Measurements from ENCODE around the gene VWA5B1. TPM values are rescaled to one million over a fixed set of nuclear protein-coding genes. Genes with fewer than 3 reads are reported as not detected.

VWA5B1 gene
- total RNA-seq, 4 donors from 2014 or later: not detected

DNA sequence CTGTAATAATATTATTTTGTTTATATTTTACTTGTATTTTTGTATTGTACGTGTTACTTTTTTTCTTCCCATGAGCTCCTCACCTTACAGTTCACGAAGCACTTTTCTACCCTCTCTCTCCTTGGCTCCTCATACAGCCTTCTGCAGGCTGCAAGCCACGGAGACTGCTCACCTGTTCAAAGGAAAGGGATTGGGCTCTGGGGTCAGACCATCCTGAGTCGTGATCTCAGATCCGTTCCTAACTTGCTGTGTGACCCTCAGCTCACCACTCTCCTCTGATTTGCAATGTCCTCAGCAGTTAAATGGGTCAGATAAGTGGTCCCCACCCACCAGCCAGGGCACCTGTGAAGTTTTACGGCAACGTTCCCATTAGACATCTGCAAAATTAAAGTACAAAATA is 54.1 kb downstream of the VWA5B1 start:
- TF ChIP-seq, protein P1, sequence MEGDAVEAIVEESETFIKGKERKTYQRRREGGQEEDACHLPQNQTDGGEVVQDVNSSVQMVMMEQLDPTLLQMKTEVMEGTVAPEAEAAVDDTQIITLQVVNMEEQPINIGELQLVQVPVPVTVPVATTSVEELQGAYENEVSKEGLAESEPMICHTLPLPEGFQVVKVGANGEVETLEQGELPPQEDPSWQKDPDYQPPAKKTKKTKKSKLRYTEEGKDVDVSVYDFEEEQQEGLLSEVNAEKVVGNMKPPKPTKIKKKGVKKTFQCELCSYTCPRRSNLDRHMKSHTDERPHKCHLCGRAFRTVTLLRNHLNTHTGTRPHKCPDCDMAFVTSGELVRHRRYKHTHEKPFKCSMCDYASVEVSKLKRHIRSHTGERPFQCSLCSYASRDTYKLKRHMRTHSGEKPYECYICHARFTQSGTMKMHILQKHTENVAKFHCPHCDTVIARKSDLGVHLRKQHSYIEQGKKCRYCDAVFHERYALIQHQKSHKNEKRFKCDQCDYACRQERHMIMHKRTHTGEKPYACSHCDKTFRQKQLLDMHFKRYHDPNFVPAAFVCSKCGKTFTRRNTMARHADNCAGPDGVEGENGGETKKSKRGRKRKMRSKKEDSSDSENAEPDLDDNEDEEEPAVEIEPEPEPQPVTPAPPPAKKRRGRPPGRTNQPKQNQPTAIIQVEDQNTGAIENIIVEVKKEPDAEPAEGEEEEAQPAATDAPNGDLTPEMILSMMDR (IDR thresholded peaks at IDR 0.05; ENCODE audit: low read depth): no peak

DNA sequence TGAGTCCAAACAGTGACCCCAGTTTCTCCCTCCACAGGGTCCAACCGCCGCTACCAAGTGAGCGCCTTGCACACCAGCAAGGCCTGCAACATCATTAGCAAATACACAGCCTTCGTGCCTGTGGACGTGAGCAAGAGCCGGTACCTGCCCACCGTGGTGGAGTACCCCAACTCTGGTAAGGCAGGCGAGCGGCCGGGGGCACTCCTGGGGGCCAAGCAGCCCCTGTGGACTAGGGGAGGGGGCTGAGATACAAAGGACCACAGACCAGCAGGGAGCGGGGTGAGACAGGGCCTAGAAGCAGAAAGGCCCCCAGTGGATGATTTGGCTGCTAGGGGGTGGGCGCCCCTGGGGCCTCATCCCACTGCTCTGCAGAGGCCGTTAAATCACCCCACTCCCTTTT is 54.7 kb downstream of the VWA5B1 start:
- TF ChIP-seq, protein P1 (IDR thresholded peaks at IDR 0.05; ENCODE audit: low read depth): no peak

DNA sequence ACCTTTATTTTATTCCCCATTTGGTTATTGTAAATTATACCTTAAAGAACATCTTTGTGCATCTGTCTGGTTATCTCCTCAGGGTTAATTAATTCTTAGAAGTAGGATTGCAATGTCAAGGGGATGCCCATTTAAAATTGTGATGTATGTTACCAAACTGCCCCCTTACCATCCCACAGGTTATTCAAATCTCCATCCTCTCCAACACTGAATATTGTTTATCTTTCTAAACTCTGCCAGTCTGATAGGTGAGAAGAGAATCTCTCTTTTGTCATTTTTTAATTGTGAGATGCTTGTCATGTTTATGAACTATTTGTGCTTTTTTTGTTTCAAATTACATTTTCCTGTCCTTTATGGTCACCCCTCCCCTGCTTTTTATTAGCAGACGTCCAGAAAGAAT is 55.8 kb downstream of the VWA5B1 start:
- TF ChIP-seq, protein P1 (IDR thresholded peaks at IDR 0.05; ENCODE audit: low read depth): no peak

DNA sequence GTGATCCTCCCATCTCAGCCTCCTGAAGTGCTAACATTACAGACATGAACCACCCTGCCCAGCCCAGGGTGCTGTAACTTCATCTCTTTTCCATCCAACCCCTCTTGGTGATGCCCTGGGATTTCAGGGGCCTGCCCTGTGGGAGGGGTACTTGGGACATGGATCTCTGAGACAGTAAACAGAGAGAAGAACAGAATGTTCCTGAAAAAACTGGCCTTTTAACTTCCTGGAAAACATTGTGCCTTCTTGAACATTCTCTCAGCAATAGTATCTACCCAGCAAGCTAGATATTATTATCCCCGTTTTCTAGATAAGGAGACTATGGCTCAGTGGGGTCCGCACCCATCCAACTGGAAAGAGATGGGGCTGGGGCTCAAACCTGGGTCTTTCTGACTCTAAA is 57.0 kb downstream of the VWA5B1 start:
- TF ChIP-seq, protein P1 (IDR thresholded peaks at IDR 0.05; ENCODE audit: low read depth): no peak

DNA sequence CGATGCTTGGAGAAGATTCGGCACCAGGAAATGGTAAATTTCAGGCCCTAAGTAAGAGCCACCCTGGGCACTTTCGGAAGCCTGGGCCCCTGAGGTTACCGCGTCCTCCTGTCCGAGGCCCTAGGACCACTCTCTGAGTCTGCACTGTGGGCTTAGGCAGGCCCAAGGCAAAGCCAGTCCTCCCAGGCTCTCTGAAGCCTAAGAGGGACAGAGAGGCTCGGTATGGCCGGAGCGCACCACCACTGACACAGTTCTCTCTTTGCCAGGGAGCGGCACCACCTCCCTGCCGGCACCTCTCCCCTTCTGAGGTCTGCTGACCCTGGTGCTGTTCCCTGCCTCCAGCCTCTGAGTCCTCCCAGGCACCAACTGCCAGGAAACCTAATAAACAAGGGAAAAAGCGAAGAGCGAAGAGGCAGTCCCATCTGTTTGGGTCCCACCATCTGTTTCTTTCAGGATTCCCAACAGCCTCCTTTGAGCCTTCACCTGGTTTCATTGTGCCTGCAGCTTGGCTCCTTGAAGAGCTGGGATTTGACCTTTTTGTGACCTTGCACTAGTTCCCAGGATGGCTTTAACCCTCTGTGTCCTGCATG is 57.7 kb downstream of the VWA5B1 start:
- TF ChIP-seq, protein P1 (IDR thresholded peaks at IDR 0.05; ENCODE audit: low read depth): no peak

DNA sequence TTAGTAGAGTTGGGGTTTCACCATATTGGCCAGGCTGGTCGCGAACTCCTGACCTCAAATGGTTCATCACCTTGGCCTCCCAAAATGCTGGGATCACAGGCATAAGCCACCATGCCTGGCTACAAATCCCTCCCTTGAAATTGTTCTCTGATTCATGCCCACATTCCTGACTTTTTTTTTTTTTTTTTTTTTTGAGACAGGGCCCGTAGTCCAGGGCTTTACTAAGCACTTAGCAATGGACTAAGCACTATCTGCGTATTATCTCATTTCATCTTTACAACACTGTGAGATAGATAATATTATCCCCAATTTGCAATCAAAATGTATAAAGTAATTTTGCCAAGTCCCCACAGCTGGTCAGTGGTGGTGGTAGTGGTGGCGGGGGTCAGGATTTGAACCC is 58.9 kb downstream of the VWA5B1 start:
- TF ChIP-seq, protein P1 (IDR thresholded peaks at IDR 0.05; ENCODE audit: low read depth): no peak

DNA sequence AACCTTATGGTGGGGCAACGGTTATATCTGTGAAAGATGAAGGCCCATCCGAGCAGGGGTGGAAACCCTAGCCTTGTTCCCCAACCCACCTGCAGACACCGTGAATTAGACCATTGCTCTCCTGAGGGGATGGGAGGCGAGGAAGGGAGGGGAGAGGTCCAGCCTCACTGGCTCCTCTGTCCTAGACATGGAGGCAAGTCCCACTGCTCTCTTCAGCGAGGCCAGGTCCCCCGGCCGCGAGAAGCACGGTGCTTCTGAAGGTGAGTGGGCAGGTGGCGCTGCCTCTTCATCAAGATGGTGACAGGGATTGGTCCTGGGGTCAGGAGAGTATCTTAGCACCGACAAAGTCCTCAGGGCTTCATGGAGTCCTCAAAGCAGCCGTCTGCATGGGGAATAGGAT is 59.3 kb downstream of the VWA5B1 start:
- TF ChIP-seq, protein P1 (IDR thresholded peaks at IDR 0.05; ENCODE audit: low read depth): no peak
